Measurements from ENCODE around the gene ACTR3C.
"Not testable (repeated sequence)": the region's sequence is repeated elsewhere in the genome, so short reads cannot be mapped to it uniquely, and the experiment has no call there.

The ACTR3C gene

DNA sequence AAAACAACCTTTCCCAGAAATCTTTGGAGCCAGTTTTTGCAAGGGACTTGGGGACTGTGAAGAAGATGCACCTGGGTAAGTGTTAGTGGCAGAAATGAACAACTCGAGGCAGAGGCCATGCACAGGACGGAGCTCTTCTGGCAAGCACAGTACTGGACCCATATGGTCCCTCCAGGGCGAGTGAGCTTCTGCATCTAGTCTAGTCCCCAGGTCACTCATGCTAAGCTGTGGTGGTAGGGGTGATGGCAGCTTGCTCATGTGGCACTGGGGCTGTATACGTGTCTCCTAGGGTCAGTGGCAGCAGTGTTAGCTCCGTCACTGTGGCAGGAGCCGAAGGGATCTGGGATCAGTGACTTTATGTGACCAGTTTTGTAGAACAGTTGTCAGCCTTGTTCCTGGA, 9.5 kb downstream of the ACTR3C start:
- DNase-seq (ENCODE audit: low read depth, low spot score): no peak

DNA sequence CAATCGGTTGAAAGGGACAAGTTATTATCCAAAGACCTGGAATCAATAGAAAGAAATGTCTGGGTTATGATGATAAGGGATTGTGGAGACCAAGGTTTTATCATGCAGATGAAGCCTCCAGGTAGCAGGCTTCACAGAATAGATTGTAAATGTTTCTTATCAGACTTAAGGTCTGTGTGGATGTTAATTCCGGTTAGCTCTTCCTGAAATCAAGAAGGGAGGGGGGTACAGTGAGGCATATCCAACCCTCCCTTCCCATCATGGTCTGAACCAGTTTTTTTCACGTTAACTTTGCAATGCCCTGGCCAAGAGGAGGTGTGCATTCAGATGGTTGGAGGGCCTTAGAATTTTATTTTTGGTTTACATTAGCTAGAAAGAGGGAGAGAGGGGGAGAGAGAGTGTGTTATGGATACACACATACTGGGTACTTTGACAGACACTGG, 10.0 kb downstream of the ACTR3C start:
- DNase-seq (ENCODE audit: low read depth, low spot score): no peak

DNA sequence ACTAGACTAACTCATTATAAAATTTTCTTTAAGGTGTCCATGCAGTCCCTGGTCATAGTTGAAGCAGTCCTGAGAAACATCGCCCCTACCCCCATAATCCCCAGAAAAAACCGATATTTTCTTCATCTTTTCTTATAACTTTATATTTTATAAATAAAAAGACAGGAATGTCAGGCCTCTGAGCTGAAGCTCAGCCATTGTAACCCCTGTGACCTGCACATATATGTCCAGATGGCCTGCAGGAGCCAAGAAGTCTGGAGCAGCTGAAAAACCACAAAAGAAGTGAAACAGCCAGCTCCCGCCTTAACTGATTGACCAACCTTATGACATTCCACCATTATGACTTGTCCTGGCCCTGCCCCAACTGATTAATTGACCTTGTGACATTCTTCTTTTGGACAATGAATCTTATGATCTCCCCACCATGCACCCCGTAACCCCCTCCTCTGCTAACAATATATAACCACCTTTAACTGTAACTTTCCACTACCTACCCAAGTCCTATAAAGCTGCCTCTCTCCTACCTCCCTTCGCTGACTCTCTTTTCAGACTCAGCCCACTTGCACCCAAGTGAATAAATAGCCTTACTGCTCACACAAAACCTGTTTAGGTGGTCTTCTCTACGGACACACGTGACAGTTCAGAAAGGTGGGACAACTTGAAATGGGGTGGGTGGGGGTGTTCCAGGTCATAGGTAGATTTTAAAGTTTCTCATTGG, 10.5 kb downstream of the ACTR3C start:
- DNase-seq (ENCODE audit: low read depth, low spot score): not testable (repeated sequence)

DNA sequence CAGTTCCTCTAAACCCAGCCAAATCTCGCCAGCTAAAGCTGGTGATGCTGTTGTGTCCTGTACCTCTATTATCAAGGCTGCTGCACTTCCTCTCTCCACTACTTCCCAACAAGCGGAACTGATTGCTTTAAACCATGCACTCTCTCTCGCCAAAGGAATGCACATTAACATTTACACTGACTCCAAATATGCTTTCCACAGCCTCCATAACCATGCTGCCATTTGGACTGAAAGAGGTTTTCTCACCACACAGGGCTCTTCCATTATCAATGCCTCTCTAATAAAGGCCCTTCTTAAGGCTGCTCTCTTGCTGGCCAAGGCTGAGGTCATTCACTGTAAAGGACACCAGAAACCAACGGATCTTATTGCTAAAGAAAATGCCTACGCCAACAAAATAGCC, 11.6 kb downstream of the ACTR3C start:
- no peak for DNase-seq (ENCODE audit: low read depth, low spot score)

DNA sequence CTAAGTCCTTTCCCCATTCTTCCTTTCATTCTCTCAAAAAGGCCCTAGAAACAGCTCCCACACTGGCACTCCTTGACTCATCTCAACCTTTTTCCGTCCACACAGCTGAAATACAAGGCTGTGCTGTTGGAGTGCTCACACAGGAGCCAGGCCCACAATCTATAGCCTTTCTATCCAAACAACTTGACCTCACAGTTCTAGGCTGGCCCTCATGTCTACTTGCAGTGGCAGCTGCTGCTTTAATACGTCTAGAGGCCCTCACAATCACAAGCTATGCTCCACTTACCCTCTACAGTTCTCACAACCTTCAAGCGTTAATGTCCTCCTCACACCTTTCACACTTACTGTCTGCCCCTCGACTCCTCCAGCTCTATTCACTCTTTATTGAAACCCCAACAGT, 12.2 kb downstream of the ACTR3C start:
- no peak for DNase-seq (ENCODE audit: low read depth, low spot score)

DNA sequence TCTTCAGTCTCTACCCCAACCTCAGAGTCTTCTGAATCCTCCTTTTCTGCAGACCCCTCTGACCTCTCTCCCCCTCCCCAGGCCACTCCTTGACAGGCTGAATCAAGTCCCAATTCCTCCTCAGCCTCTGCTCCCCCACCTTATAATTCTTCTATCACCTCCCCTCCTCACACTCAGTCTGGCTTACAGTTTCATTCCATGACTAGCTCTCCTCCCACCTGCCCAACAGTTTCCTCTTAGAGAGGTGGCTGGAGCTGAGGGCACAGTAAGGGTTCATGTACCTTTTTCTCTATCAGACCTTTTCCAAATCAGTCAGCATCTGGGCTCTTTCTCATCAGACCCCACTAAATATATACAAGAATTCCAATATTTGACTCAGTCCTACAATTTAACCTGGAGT, 14.8 kb downstream of the ACTR3C start:
- no peak for DNase-seq (ENCODE audit: low read depth, low spot score)

DNA sequence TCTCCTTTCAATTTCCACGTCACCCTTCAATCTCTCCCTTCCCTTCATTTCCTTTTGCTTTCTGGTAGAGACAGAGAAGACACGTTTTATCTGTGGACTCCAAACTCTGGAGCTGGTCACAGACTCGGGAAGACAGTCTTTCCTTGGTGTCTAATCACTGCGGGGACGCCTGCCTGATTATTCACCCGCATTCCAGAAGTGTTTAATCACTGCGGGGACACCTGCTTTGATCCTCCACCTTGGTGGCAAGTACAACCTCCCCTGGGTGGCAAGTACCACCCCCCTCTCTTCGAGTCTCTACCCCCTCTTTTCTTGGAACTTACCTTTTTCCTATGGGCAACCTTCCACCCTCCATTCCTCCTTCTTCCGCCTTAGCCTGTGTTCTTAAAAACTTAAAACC, 15.4 kb downstream of the ACTR3C start:
- DNase-seq (ENCODE audit: low read depth, low spot score): no peak

DNA sequence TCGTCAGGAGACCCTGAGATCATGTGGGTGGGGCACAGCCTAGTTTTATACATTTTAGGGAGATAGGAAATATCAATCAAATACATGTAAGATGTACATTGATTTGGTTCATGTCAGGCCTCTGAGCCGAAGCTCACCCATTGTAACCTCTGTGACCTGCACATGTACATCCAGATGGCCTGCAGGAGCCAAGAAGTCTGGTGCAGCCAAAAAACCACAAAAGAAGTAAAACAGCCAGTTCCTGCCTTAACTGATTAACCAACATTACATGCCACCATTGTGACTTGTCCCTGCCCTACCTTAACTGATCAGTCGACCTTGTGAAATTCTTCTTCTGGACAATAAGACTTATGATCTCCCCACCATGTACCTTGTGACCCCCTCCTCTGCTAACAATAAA, 16.2 kb downstream of the ACTR3C start:
- no peak for DNase-seq (ENCODE audit: low read depth, low spot score)

DNA sequence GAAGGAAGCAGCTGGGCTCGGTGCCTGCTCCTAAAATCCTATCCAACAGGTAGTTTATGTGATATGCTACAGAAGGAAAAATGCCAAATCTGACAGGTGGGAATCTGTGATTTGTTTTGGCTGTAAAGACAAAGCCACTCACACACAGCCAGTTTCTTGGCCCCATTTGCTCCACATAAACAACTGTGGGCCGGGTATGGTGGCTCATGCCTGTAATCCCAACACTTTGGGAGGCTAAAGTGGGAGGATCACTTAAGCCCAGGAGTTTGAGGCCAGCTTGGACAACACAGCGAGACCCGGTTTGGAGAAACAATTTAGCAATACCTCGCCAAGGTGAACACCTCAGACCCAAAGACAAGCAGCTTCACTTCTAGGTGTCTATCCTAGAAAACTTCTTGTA, 17.0 kb downstream of the ACTR3C start:
- not testable (repeated sequence) for DNase-seq (ENCODE audit: low read depth, low spot score)

DNA sequence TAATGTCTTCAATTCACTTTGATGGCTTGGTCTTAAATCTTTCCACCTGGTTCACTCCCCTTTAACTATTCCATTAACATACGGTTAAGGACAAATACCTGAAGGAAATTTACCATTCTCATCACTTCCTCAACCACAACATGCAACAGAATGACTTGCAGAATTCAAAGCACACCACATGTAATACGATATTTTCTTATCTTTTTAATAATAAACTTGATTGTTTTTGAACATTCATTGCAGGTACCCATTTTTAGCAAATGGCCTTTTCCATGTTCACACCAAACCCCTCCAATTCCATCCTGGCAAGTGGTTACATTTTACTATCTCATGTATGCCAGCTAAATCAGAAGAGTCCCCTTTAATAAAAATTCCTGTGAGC, 17.5 kb downstream of the ACTR3C start:
- DNase-seq (ENCODE audit: low read depth, low spot score): not testable (repeated sequence)

DNA sequence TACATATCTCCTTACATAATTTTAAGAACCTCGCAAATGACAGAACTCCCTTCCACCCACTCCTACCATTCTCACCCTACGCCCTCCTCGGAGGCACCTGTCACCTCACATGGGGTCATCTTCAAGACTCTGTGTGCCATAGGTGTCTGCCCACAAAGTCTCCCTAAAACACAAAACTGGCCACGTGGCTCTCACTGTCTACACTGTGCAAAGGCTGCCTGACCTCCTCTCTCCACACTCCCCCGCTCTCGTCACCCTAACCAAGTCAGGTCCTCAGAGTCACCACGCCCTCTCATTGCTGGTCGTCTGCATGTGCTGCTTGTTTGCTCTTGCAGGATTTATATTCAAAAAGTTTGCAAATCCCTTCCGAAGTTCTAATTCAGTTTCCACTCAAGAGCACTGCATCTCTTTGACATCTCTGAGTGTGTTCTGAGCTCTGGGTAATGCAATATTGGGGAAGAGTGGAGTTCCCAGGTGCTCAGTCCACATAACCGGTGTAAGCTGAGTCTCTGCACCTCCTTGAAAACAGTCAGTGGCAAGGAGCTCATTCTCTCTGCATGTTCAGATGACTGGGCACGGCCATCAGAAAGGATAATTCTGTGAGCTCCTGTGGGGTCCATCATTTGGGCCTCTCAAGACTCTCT, 18.0 kb downstream of the ACTR3C start:
- DNase-seq (ENCODE audit: low read depth, low spot score): not testable (repeated sequence)

DNA sequence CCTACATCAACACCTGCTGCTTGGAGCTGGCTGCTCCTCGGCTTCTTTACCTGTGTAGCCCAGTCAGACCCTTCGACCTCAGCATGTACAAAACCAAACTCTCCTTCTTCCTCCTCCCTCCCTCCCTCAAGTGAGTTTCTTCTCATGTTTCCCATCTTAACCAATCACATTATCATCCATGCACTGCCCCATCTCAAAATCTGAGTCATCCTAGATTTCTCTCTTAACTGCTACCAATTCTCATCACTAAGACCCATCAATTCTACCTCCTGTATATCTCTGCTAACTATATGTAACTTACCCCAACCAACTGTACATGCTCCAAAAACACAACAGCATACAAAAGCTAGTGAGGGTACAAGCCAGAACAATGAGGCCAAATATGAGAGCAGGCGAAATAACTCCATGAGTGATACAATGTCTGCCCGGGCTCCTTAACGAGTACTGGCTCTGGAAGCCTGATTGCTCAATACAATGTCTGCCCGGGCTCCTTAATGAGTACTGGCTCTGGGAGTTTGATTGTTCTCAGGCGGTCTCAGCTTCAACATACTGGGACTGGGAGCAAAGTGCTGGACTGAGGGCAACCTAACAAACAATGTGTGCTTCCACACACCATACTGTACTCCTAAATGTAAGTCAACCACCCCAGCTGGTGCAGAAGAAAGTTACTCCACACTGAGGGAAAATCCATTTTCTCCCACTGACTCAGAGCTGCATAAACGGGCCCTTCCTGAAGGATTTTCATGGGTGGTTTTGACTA, 18.7 kb downstream of the ACTR3C start:
- DNase-seq (ENCODE audit: low read depth, low spot score): not testable (repeated sequence)

DNA sequence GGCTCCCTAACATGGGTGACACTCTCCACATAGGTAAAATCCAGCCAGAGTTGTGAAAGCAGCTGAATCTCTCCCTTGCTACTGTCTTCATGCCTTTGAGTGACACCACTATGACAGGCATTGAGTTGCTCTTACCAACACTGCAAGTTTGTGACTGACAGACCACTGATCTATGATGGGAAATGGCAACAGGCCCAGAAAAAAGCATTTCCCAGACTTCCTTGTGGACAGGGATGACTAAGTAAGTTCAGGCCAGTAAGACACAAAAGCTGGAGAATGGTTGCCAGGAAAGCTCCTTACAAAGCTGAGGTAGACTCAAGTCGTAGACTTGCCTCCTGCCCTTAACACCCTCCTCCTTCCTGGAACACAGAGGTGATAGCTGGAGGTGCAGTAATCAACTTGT, 20.4 kb downstream of the ACTR3C start:
- not testable (repeated sequence) for DNase-seq (ENCODE audit: low read depth, low spot score)

DNA sequence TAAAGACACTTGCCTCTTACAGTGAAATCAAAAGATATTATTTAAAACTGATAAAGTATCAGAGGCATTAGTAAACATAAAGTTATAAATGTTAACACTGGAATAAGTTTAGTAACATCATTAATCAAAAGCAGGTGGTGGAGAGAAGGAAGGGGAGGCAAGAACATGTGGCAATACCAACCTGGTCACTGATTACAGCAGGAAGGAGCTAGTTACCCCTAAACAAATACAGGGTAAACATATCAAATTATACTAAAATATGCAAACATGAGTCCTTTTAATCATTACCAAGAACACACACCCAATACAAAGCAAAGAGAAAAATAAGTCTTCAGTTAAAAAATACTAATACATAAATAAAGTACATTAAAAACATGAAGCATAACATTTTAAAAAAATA, 25.4 kb downstream of the ACTR3C start:
- not testable (repeated sequence) for DNase-seq (ENCODE audit: low read depth, low spot score)

DNA sequence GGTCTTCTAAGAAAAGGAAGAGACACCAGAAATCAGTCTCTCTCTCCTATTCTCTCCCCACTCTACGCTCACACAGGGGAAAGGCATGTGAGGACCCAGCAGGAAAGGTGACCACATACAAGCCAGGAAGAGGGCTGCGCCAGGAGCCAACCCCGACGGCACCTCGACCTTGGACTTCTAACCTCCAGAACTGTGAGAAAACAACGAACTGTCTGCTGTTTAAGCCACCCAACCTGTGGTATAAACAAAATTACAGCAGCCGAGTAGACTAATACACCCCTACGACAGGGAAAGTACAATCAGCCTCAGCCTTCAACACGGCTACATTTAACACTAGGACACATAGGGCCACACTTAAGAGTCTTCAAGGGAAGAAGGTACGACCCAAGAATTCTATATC, 26.5 kb downstream of the ACTR3C start:
- DNase-seq (ENCODE audit: low read depth, low spot score): not testable (repeated sequence)

DNA sequence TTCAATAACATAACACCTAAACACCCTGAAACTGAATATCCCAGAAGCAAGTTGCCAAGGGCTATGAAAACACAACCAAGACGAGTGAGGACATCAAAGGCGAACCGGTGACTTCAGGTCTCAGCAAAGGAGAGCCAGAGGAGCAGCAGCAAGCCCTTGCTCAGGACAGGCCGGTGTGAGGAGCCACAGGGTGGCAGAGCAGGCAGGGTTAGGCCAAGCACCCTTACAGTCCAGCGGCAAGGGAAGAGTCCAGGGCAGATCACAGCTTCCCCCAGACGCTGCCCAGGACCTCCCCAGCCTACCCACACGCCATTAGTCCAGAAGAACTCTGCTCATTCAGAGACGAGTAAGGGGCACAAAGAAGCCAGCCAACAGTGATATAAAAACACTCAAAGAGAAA, 27.7 kb downstream of the ACTR3C start:
- DNase-seq (ENCODE audit: low read depth, low spot score): not testable (repeated sequence)

DNA sequence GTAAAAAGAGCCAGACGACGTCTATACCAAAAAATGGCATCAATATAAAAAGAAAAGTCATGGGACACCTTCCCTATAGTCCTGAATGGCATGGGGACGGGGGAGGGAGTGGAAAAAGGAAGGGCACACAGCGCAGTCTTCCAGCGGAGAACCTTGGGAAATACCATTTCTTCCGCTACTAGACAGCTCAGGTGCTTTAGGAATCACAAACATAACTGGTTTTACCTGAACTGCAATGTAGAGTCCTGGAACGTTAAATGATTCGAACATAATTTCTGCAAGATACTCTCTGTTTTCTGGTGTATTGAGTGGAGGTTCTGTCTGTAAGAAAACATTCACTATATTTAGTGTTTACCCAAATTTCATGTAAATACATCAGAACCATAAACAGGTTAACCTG, 28.3 kb downstream of the ACTR3C start:
- DNase-seq (ENCODE audit: low read depth, low spot score): not testable (repeated sequence)

DNA sequence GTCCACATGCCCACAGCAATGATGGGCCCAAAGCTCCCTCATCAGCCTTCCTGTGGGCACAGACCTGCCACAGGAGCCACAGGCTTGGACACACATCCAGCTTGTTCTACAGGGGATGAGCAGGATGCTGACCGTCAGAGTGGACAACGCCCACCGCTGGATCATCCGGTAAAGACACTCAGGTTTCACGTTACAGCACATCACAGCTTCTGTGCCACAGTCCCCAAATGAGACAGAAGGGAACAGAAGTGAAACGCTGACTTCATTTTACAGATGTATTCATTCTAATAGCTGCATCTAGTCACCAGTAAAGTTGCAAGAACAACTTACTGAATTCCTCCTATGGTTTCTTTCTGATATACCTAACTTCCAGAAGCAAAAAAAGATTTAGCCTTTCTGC, 33.0 kb downstream of the ACTR3C start:
- DNase-seq (ENCODE audit: low read depth, low spot score): not testable (repeated sequence)

DNA sequence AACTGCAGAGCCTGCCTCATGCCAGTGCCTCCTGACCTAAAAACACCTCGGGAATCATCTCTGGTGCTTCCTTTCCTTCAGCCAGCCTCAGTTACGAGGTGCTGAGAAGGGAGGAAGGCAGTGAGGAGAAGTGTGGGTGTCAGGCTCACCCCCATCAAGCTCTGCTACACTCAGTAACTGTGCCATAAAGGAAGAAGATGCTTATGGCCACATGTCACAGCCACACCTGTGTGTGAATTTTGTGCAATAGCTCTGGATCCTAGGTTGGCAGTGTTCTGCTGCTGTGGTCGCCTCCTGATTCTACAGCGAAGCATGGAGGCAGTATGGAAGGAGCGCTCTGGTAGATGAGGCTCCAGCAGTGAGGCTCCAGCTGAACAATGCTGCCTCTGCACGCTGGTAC, 34.5 kb downstream of the ACTR3C start:
- DNase-seq (ENCODE audit: low read depth, low spot score): not testable (repeated sequence)

DNA sequence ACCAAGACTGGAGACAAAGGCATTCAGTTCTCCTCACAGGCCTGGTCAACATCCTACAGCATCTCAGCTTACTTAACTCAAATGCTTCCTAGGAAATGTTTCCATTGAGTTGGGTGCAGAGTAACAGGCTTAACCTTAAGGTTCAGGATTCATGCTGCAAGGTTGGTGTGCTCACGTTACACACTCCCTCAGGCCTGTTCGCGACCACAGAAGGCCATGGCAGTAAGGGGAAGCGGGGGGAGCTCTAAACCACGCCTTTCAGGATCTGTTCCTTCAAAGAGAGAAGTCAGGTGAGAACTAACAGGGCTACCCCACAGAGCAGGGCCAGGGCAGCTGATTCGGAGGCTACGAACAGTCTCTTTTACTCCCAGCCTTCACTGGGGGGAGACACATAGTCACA, 35.5 kb downstream of the ACTR3C start:
- DNase-seq (ENCODE audit: low read depth, low spot score): not testable (repeated sequence)

DNA sequence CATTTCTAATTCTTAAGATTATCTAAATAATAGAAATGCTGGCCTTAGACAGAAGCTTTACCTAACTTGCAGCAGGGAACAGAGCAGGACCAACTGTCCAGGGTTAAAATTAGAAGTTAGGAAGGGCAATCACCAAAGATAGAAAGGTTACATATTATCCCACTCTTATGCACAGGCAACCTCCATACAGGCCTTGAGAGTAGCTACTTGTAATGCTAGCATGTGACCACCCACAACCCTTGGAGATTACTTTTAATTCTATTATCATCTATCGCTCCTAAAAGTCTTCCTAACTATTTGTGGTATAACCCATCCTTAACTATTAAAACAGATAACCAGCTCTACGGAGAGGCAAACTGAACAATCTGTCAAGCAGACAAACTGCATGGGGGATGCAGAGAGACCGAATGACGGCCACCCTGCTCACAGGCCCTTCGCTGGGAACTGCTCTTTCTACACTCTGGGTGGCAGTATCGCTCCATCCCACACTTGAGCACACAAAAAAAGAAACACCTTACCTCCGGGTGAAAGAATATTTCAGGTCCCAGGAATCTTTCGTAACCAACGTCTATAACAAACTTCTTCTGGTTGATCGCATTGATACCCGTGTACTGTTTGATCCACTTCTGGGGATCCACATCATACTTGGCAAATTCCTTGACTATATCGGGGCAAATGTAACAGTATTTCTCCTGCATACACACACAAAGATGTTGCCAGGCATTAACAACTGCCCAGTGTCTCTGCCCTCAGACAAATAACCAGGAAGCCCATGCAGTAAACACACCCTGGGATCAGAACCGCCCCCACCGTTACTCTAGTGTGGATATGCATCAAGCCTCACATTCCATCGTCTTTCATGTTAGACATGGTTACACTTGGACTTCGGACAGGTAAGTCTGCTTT, 37.2 kb downstream of the ACTR3C start:
- not testable (repeated sequence) for DNase-seq (ENCODE audit: low read depth, low spot score)

DNA sequence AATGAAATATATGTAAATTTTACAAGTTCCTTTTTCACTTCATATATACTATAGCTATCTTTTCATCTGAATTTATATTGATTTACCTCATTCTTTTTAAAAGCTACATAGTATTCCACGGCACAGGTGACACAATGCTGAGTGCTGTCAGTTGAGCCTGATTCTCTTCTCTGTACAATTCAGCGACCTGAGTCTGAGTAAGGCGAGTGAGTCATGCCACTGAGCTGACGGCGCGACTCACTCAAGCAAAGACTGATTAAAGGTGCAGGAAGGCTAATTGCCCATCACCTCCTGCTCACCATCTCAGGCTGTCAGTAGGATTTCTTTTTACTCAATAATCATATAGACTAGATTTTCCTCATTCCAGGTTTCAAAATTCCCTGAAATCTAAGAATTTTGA, 39.7 kb downstream of the ACTR3C start:
- DNase-seq (ENCODE audit: low read depth, low spot score): not testable (repeated sequence)
